GM12864 (cell line): Measurements from ENCODE around the gene ANTXR2.

Experiments used
- DNase-seq: peaks from one replicate; pipeline ENCODE4 v3.0.0-alpha.2; 2011; ENCODE audit warnings: low read depth
- H3K4me3 ChIP-seq: 2 replicates; pipeline ENCODE4 v1.5.1; 2011; ENCODE audit warnings: mild to moderate bottlenecking, low read depth, low read length, control low read depth
- CTCF ChIP-seq: IDR thresholded peaks from 2 replicates; pipeline ENCODE4 v1.5.1; 2011; ENCODE audit warnings: low read depth, mild to moderate bottlenecking, moderate library complexity, low read length, control low read depth, inconsistent platforms; ENCODE audit errors: missing control alignments

The ANTXR2 gene

GRCh38 chr4:80045786-80046185, 27.2 kb downstream of the ANTXR2 start:
- TF ChIP-seq CTCF = no peak
- no peak for DNase-seq
- H3K4me3 ChIP-seq = no peak overlapping the region

GRCh38 chr4:80043541-80043940, 29.5 kb downstream of the ANTXR2 start:
- no peak for TF ChIP-seq CTCF
- DNase-seq = no peak
- H3K4me3 ChIP-seq = no peak overlapping the region

- no peak for TF ChIP-seq CTCF
- no peak overlapping the region for H3K4me3 ChIP-seq
- DNase-seq = no peak
These were observed 30.2 kb downstream of the ANTXR2 start for GRCh38 chr4:80042821-80043220.

GRCh38 chr4:80037864-80038263, 35.2 kb downstream of the ANTXR2 start:
- no peak for DNase-seq
- TF ChIP-seq CTCF = no peak
- no peak overlapping the region for H3K4me3 ChIP-seq

- H3K4me3 ChIP-seq = no peak overlapping the region
- no peak for DNase-seq
- no peak for TF ChIP-seq CTCF
These were observed 35.9 kb downstream of the ANTXR2 start for GRCh38 chr4:80036949-80037685.

- DNase-seq = no peak
- TF ChIP-seq CTCF = no peak
- H3K4me3 ChIP-seq = no peak overlapping the region
These were observed 36.7 kb downstream of the ANTXR2 start for GRCh38 chr4:80036306-80036705.

GRCh38 chr4:80035336-80035735, 37.7 kb downstream of the ANTXR2 start:
- H3K4me3 ChIP-seq = no peak overlapping the region
- no peak for TF ChIP-seq CTCF
- DNase-seq = no peak
